NCI-H2029 (cell line): ENCODE measurements around the gene CLEC10A.
"Not testable (repeated sequence)": the region's sequence is repeated elsewhere in the genome, so short reads cannot be mapped to it uniquely, and the experiment has no call there.

Experiments
- DNase-seq: peaks from one replicate; lab custom pipeline; 2025; lab: John Stamatoyannopoulos, UW

Gene CLEC10A

GRCh38 chr17:7072406-7072805 lies 7.6 kb downstream of the CLEC10A start:
- DNase-seq = no peak

GRCh38 chr17:7070712-7071111 lies 9.3 kb downstream of the CLEC10A start:
- DNase-seq = no peak

- no peak for DNase-seq
Measured at GRCh38 chr17:7068268-7068667, 11.8 kb downstream of the CLEC10A start.

- DNase-seq = no peak
Measured at GRCh38 chr17:7067198-7067597, 12.9 kb downstream of the CLEC10A start.

- DNase-seq = no peak
Measured at GRCh38 chr17:7064261-7064660, 15.8 kb downstream of the CLEC10A start.

GRCh38 chr17:7063518-7064094 lies 16.4 kb downstream of the CLEC10A start:
- no peak for DNase-seq

- no peak for DNase-seq
Measured at GRCh38 chr17:7060165-7060891, 19.7 kb downstream of the CLEC10A start.

- DNase-seq = no peak
Measured at GRCh38 chr17:7058831-7059447, 21.1 kb downstream of the CLEC10A start.

- no peak for DNase-seq
Measured at GRCh38 chr17:7056386-7056785, 23.7 kb downstream of the CLEC10A start.

GRCh38 chr17:7050583-7050982 lies 29.5 kb downstream of the CLEC10A start:
- DNase-seq = not testable (repeated sequence)

GRCh38 chr17:7048968-7049367 lies 31.1 kb downstream of the CLEC10A start:
- DNase-seq = no peak

- DNase-seq = no peak
Measured at GRCh38 chr17:7047566-7047965, 32.5 kb downstream of the CLEC10A start.

GRCh38 chr17:7046725-7047397 lies 33.2 kb downstream of the CLEC10A start:
- DNase-seq = not testable (repeated sequence)

- DNase-seq = peak; percentile 48
Measured at GRCh38 chr17:7046127-7046724, 33.8 kb downstream of the CLEC10A start.

- peak; percentile 13 for DNase-seq
Measured at GRCh38 chr17:7045492-7046126, 34.4 kb downstream of the CLEC10A start.

GRCh38 chr17:7043497-7044198 lies 36.4 kb downstream of the CLEC10A start, which contains the start of gene SLC16A11:
TSS of gene SLC16A11 (minus strand) at chr17:7044092. CDS start at chr17:7043513, 579 bp downstream.
- no peak for DNase-seq

- no peak for DNase-seq
Measured at GRCh38 chr17:7043182-7043496, 36.9 kb downstream of the CLEC10A start.

- DNase-seq = no peak
Measured at GRCh38 chr17:7042501-7043181, 37.4 kb downstream of the CLEC10A start.

- no peak for DNase-seq
Measured at GRCh38 chr17:7041607-7042500, 38.2 kb downstream of the CLEC10A start.

GRCh38 chr17:7039832-7040231 lies 40.2 kb downstream of the CLEC10A start:
- no peak for DNase-seq
